ENCODE data around the gene NOM1.

GRCh38 chr7:156985101-156985992, 35.8 kb downstream of the NOM1 start:
- TF ChIP-seq, protein P1, sequence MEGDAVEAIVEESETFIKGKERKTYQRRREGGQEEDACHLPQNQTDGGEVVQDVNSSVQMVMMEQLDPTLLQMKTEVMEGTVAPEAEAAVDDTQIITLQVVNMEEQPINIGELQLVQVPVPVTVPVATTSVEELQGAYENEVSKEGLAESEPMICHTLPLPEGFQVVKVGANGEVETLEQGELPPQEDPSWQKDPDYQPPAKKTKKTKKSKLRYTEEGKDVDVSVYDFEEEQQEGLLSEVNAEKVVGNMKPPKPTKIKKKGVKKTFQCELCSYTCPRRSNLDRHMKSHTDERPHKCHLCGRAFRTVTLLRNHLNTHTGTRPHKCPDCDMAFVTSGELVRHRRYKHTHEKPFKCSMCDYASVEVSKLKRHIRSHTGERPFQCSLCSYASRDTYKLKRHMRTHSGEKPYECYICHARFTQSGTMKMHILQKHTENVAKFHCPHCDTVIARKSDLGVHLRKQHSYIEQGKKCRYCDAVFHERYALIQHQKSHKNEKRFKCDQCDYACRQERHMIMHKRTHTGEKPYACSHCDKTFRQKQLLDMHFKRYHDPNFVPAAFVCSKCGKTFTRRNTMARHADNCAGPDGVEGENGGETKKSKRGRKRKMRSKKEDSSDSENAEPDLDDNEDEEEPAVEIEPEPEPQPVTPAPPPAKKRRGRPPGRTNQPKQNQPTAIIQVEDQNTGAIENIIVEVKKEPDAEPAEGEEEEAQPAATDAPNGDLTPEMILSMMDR (IDR thresholded peaks at IDR 0.05; ENCODE audit: borderline replicate concordance, extremely low read depth, low read length, poor library complexity, severe bottlenecking) = no peak
- TF ChIP-seq EZH2 (IDR thresholded peaks at IDR 0.05; ENCODE audit: borderline replicate concordance, low read depth, low read length, severe bottlenecking) = no peak
